Fibroblast of skin of left biceps (primary cell): ENCODE data around the gene SCRT2.

Source experiments
- DNase-seq, 2 experiments: peaks; one replicate each; pipeline ENCODE4 v3.0.0-alpha.2; 2013; ENCODE audit warnings: low read depth in 2 of 2

Gene SCRT2

DNA sequence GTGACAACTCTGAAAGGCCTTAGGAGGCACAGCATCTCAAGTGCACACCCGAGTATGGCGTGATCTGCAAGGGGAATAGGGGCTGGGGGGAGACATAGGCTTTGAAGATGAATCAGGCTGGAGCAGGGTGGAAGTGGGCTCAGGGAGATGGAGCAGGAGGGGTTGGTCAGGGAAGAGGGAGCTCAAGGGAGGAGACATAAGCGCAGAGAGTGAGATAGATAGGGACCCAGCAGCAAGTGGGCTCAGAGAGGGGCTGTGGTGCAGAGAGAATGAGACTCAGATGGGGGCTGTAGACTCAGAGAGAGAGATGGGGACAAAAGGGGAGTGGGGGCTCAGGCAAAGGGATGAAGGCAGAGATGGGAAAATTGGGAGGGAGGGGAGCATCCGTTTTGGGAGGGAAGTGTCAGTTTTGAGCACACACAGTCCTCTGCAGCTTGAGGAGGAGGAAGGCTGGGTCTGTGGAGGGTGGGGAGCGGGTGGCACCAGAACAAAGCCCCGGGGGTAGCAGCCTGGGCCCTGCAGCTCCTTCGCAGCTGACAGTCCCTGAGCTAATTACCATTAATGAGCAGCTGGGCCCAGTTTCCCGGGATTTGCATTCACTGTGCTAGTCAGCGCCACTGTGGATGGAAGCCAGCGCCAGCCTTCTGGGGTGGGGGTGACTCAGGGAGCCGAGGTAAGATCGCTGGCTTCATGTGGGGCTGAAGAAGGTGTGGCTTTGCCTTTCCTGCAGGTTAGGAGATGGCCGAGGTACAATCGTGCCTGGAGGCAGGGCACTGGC, 41.3 kb downstream of the SCRT2 start:
- DNase-seq = no peak

DNA sequence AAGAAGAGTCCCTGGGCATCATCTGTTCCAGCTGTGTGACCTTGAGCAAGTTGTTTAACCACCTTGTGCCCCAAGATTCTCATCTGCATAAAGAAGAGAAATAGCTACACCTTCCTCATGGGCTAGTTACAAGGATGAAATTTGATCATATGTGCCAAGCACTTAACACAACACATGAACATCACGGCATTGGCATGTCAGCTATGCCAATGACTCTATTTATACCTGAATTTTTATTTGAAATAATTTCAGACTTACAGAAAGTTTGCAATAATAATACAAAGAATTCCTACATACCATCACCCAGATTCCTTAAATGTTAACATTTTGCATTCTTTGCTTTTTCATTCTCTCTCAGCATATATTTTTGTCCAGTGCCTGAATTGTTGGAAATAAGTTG, 44.5 kb downstream of the SCRT2 start:
- DNase-seq = no peak

DNA sequence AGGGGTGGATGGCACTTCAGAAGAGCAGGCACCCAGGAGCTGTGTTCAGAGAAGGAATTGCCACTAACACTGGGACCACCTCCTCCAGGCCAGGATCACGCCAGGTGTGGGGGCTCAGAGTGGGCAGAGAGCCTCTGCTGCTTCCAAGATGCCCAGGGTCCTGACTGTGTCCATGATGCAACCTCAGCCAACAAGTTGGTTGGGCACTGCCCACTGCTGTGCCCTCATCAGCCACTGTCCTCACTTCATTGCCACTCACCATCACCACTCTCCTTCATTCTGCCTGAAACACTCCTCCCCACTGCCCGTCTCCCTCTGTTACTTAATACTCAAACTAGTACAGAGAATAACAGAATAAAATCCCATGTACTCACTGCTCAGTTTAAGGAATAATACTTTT, 49.0 kb downstream of the SCRT2 start:
- DNase-seq = no peak

DNA sequence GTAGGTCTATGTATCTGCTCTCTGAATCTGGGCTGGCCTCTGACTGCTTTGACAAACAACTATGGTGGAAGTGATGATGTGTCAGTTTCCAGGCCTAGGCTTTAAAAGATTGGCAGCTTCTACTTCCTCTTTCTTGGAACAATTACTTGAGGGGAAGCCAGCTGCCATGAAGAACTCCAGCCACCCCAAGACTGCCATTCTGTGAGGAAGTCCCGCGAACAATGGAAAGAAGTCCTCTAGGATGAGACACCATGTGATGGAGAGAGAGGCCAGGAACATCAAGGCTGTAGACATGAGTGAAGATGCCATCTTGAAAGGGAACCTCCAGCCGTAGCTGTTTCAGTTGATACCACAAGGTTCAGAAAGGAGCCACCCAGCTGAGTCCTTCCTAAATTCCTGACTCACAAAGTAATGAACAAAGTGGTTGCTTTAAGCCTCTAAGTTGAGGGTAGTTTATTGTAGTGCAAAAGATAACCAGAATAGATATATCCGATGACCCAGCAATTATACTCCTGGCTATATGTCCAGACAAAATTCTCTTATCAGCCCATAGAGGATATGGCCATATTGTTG, 50.2 kb downstream of the SCRT2 start:
- no peak for DNase-seq

DNA sequence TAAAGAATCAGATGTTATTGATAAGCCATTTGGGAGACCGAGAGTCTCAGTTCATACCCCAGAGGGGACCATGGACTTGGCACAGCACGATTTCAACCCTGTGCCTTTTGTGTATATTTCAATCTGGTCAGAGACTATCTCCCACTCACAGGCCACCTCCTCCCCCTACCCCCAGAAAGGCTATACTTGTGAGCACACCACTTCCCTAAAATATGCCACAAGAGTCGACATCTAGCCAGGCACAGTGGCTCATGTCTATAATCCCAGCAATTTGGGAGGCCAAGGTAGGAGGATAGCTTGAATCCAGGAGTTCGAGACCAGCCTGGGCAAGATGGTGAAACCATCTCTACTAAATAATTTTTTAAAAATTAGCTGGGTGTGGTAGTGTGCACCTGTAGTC, 51.9 kb downstream of the SCRT2 start:
- DNase-seq = no peak

DNA sequence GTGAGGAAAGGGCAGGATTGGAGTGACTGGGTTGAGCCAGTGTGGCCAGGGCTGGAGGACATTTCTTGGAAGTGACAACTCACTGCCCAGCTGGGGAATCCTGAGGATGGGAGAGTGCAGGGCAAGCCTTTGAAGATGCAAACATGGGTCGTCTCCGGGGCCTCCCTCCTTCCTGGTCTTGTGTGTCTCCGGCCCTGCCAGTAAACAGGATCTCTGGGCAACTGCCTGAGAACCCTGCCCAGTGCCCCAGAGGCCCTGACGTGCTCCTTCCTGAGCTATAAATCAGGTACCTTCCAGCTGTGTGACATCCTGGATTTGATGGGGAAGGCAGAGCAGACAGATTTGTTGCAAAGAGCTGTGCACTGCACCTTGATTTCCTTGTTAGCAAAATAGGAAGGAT, 52.6 kb downstream of the SCRT2 start:
- DNase-seq = no peak

DNA sequence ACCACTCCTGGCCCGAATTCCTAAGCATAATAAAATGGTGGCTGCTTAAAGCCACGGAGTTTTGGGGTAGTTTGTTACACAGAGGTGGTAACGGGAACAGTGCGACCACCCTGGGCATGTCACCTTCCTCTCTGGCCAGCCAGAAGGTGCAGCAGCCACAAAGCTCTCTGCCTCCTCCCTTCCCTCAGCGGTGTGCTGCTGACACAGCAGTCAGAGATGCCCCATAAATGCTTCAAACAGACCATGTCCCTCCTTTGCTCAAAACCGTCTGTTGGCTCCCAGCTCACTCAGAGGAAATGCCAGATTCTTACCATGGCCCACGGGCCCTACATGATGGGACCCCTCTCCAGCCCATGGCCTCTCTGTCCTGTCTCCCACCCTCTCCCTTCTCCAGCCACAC, 53.4 kb downstream of the SCRT2 start:
- DNase-seq = no peak

DNA sequence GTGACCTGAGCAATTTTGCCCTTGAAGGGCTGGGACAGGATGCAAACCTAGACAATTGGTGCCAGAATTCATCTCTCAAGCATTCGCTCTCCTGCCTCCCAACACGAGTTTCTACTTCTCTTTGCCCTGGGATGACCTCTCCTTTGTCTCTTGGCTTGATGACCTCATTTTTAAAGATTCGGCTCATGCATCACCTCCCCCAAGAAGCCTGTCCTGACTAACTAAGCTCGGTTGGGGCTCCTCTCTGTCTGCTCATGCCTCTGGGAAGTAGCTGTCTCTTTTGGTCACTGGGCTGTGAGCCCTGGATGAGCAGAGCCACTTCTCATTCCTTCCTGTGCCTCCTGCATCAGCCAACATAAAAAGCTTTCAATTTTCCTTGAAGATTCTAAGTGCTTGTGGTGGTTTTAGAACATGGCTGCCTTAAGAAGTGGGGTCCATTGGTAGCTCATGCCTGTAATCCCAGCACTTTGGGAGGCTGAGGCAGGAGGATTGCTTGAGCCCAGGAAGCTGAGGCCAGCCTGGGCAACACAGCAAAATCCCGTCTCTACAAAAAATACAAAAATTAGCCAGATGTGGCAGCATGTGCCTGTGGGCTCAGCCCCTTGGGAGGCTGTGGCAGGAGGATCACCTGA, 54.4 kb downstream of the SCRT2 start:
- DNase-seq = no peak

DNA sequence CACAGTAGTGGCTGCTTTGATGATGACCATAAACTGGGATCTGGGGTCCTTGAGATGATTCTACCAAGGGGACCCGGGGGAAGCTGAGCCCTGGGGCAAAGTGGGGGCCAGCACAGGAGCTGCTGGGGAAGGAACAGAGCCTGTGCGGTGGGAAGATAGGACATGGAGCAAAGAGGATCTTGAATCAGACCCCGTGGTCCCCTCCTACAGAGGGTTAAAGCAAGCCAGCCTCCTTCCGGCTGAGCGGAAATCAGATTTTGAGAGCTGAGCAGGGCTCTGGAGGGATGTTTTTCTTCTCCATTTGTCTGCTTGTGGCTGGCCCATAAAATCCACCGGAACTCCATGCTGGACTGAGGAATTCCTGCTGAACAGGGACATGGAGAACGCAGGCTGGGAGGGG, 55.4 kb downstream of the SCRT2 start:
- DNase-seq = no peak

DNA sequence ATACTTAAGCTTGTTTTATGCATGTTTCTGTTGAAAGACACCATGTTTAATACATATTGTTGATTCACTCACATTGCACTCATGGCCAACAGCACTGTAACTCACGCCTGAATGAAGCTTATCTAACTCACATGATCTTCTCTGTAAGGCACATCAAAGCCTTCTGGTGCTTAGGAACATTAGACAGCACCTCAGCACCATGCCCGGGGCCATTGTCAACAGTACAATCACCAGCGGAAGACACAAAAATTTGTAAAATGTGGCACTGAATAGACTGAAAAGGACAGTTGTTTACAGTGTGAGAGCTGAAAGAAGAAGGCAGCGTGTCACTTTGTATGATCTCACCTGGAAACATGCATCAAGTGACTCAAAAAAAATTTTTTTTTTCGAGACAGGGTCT, 56.6 kb downstream of the SCRT2 start:
- no peak for DNase-seq

DNA sequence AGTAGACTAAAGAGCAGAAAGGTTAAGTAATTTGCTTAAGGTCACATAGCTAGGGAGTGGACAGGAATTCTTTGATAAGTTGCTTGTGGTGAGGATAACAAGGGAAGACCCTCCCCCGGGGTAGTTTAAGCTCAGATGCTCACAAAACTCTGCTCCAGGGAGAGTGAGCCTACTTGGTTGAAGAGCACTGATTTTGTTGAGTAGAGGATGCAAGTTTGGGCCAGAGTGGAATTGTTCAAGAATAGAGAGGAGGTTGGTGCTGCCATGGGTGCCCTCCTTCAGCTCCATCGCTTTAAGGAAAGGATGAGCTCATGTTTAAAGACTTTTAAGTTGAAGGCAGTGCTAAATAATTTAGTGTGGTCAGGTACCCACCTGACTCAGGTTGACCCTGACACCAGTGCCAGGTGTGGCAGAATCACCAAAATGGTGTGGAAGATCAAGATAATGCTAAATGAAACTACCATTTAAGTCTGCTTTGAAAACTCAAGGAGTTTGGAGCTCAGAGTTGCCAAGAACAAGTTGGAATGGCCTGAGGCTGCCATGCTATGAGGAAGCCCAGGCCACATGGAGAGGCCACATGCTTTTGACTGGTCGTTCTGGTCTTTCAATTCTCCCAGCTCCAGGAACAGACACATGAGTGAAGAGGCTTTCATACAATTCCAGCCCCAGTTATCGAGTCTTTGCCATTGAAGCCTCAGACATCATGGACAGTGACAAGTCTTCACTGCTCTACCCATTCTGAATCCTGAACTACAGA, 57.5 kb downstream of the SCRT2 start:
- no peak for DNase-seq

DNA sequence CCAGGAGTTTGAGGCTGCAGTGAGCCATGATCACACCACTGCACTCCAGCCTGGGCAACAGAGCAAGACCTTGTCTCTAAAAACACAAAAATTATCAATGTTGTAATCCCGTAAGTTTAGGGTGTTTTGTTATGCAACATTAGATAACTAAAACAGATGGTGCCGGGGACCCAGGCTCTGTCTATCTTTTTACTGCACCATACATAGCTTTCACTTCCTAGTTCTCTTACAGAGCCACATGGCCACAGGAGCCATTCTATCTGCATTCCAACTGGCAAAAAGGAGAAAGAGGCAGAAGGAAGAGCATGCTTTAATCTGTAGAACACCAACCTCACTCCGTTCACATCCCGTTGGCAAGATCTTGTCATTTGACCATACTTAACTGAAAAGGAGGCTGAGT, 60.1 kb downstream of the SCRT2 start:
- no peak for DNase-seq

DNA sequence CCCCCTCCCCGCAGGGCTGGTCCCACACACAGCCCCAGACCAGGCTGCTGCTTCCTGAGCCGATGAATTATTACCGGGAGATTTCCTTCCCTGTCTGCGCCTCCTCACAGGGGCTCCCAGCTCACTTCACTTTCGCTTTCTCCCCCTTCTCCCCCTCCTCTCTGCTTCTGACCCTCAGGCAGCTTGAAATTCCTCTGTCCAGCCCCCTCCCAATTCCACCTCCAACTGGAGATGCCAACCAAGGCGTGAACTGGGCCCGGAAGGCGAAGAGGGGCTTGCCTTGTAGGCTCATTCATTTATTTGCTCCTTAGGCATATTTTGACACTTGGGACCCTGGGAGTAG, 63.8 kb downstream of the SCRT2 start:
- no peak for DNase-seq
